ENCODE measurements around the gene EFHC1. TPM values are rescaled to one million over a fixed set of nuclear protein-coding genes. Genes with fewer than 3 reads are reported as not detected.

The EFHC1 gene
- total and polyA plus RNA-seq, 2 of the 13 experiments (the other 11 are each of a cell fraction or from before 2014, with no cell fraction given): 23.4 to 29.5 TPM

- H3K79me2 ChIP-seq (ENCODE audit: insufficient read depth, low read length): no peaks in the 10 kb centered on the region
- WGBS (ENCODE audit: low lambda C conversion rate): 87% methylated on average over 9 of the region's 9 CpGs
- no peaks in the 10 kb centered on the region for H3K27me3 ChIP-seq (ENCODE audit: control insufficient read depth in 1 of 2, insufficient read depth in 2 of 2, low read length in 2 of 2)
- DNase-seq (ENCODE audit: low spot score) (no peak), FAIRE-seq (no peak), ATAC-seq (no peak)
- TF ChIP-seq ARID2 (CRISPR knock-in tag; IDR thresholded peaks at IDR 0.05; ENCODE audit: borderline replicate concordance) (no peak), ELF1 (CRISPR knock-in tag; IDR thresholded peaks at IDR 0.05) (no peak), TMF1 (CRISPR knock-in tag; IDR thresholded peaks at IDR 0.05; ENCODE audit: low read depth) (no peak), TRIM24 (CRISPR knock-in tag; IDR thresholded peaks at IDR 0.05) (no peak), ZNF33A (CRISPR knock-in tag; IDR thresholded peaks at IDR 0.05; ENCODE audit: borderline replicate concordance) (no peak), ZNF460 (CRISPR knock-in tag; IDR thresholded peaks at IDR 0.05; ENCODE audit: borderline replicate concordance) (no peak), IKZF4 (CRISPR knock-in tag; IDR thresholded peaks at IDR 0.05; ENCODE audit: borderline replicate concordance, low read depth, not compliant biosample characterization) (no peak), ZNF709 (CRISPR knock-in tag; IDR thresholded peaks at IDR 0.05) (no peak), GFI1 (CRISPR knock-in tag; IDR thresholded peaks at IDR 0.05; ENCODE audit: borderline replicate concordance) (no peak), ZSCAN30 (CRISPR knock-in tag; IDR thresholded peaks at IDR 0.05) (no peak), ZNF260 (CRISPR knock-in tag; IDR thresholded peaks at IDR 0.05; ENCODE audit: borderline replicate concordance, low read depth) (no peak), PHF21A (CRISPR knock-in tag; IDR thresholded peaks at IDR 0.05) (no peak)
- TF ChIP-seq, protein P1, sequence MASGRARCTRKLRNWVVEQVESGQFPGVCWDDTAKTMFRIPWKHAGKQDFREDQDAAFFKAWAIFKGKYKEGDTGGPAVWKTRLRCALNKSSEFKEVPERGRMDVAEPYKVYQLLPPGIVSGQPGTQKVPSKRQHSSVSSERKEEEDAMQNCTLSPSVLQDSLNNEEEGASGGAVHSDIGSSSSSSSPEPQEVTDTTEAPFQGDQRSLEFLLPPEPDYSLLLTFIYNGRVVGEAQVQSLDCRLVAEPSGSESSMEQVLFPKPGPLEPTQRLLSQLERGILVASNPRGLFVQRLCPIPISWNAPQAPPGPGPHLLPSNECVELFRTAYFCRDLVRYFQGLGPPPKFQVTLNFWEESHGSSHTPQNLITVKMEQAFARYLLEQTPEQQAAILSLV (CRISPR knock-in tag; IDR thresholded peaks at IDR 0.05; ENCODE audit: borderline replicate concordance): no peak
- TF ChIP-seq, protein P2, sequence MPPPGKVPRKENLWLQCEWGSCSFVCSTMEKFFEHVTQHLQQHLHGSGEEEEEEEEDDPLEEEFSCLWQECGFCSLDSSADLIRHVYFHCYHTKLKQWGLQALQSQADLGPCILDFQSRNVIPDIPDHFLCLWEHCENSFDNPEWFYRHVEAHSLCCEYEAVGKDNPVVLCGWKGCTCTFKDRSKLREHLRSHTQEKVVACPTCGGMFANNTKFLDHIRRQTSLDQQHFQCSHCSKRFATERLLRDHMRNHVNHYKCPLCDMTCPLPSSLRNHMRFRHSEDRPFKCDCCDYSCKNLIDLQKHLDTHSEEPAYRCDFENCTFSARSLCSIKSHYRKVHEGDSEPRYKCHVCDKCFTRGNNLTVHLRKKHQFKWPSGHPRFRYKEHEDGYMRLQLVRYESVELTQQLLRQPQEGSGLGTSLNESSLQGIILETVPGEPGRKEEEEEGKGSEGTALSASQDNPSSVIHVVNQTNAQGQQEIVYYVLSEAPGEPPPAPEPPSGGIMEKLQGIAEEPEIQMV (CRISPR knock-in tag; IDR thresholded peaks at IDR 0.05; ENCODE audit: low read depth): no peak
- no peak overlapping the region for H3K27ac ChIP-seq (ENCODE audit: extremely low read length, insufficient read depth, low read length)
- no peaks in the 10 kb centered on the region for H4K20me1 ChIP-seq (ENCODE audit: insufficient read depth, low read length)
- H3K36me3 ChIP-seq (replicated peaks in 1 of 2; ENCODE audit: control insufficient read depth in 1 of 2, insufficient read depth in 2 of 2, low read length in 2 of 2): peaks cover 41 to 96% of the 10 kb centered on the region in 2 experiments
- ChIA-PET POLR2A (interaction anchor here (1.4 kb wide), 1 partner anchor 83 kb away, joined by 5 read pairs; no protein-coding TSS in a partner anchor), CTCF (ENCODE audit: low intra/inter-chr PET ratio, low total read pairs) (no interaction called here)
- peaks cover 19% of the 10 kb centered on the region for H3K4me1 ChIP-seq (ENCODE audit: insufficient read depth, low read length)
- no peak overlapping the region for H3K4me2 ChIP-seq (ENCODE audit: low read depth, low read length)
- TSS peak; percentile 7 for BruUV-seq (replicated peaks)
- no peak overlapping the region for H3K4me3 ChIP-seq (replicated peaks in 1 of 3; ENCODE audit: insufficient read depth in 1 of 3, low read depth in 2 of 3, low read length in 3 of 3)
- in situ Hi-C loops (cut with HindIII; ENCODE audit: extremely low pct_ligation_motif_present, low pct_unique_long_range_greater_than_20kb) (no loop called here), intact Hi-C loops (cut with micrococcal nuclease; ENCODE audit: unreplicated experiment) (no loop called here)
- no peaks in the 10 kb centered on the region for H3K9me3 ChIP-seq (ENCODE audit: low read length)
- H3K9ac ChIP-seq (ENCODE audit: insufficient read depth, low read depth, low read length): no peak overlapping the region
- H2AFZ ChIP-seq (ENCODE audit: low read length): no peak overlapping the region
Observed at GRCh38 chr6:52506476-52506875, 86.3 kb downstream of the EFHC1 start.
